ENCODE measurements around the gene PPCDC. TPM values are rescaled to one million over a fixed set of nuclear protein-coding genes. Genes with fewer than 3 reads are reported as not detected.

The PPCDC gene
- total RNA-seq, 4 donors from 2014 or later: 11.6 to 14.7 (median 12.4) TPM

Small RNA genes within 50 kb of the gene (small RNA-seq; reads per million reads assigned to genes)
- gene AC015720.1: 0 reads per million in 4 donors
- 0 reads per million in 4 donors for gene RF00019

Other genes with a start within 250 kb of the PPCDC start
- 100 to 1,000 TPM in 1 of 4 donors, 10 to 100 TPM in 3; 30.6 to 130 (median 45.2) TPM for gene CSK, start 241.5 kb upstream of the PPCDC start, total RNA-seq
- under 1 TPM in 1 of 4 donors, not detected in 3; 0.18 TPM for gene LMAN1L, start 210.8 kb upstream of the PPCDC start, total RNA-seq
- gene CPLX3, start 197.0 kb upstream of the PPCDC start, total RNA-seq: under 1 TPM in 1 of 4 donors, not detected in 3; 0.11 TPM
- gene ULK3, start 180.4 kb upstream of the PPCDC start, total RNA-seq: 100 to 1,000 TPM in 1 of 4 donors, 10 to 100 TPM in 3; 53.3 to 113 (median 60.9) TPM
- 100 to 1,000 TPM in 1 of 4 donors, 10 to 100 TPM in 3; 65.8 to 131 (median 88.7) TPM for gene SCAMP2, start 150.2 kb upstream of the PPCDC start, total RNA-seq
- gene MPI, start 133.5 kb upstream of the PPCDC start, total RNA-seq: 10 to 100 TPM; 26.5 to 51.9 (median 47.9) TPM
- 10 to 100 TPM; 29.3 to 71.8 (median 45.4) TPM for gene FAM219B, start 116.7 kb upstream of the PPCDC start, total RNA-seq
- 100 to 1,000 TPM; 110 to 197 (median 172) TPM for gene COX5A, start 85.5 kb upstream of the PPCDC start, total RNA-seq
- 10 to 100 TPM in 3 of 4 donors, 1 to 10 TPM in 1; 5.8 to 12.5 (median 12.3) TPM for gene RPP25, start 66.8 kb upstream of the PPCDC start, total RNA-seq
- 1 to 10 TPM in 1 of 4 donors, under 1 TPM in 3; 0.57 to 2.0 (median 0.67) TPM for gene SCAMP5, start 28.0 kb upstream of the PPCDC start, total RNA-seq
- 10 to 100 TPM; 12.3 to 33.3 (median 21.5) TPM for gene C15orf39, start 178.3 kb downstream of the PPCDC start, total RNA-seq
- not detected for gene GOLGA6C, start 234.7 kb downstream of the PPCDC start, total RNA-seq

Measured in esophagus squamous epithelium (tissue), 4 donors.